ENCODE results near the gene CTNNBL1.

DNA sequence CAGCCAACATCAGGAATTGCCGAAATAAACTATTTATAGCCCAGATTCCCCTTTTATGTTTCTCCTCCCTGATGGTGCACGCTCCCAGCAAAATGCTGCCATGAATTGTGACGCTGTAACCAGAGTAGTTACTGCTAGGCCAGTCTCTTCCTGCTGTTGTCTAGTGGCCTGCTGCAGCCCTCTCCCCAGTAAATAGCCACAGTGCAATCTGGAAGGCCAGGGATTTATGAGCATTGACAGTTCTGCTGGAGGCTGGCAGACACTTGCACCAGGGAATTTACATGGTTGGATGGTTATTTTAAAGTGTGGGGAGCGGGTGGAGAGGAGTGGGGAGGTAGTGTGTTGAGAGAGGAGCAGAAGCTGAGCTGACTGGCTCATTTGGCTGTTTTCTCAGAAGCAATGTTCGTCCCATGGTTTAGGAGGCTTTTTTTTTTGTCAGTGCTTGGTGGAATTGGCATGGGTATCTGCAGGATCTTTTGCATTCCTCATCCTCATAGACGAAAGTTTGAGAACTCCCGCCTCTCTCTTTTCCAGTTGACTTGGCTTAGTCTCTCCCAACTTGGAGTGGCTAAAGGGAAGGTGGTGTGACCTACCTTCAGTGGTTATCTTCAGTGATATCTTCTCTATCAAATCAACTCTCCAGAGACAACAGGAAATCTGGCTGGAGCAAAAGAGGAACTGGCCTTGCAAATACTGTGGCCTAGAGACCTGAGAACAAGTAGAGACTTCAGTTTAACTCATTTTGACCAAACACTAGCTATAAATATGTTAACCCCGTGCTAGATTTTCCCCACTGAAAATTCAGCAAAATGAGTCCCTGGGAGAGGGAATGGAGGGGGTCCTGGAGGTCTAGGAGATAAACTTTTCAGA, 109.8 kb downstream of the CTNNBL1 start:
- no peak for TF ChIP-seq GABPA (IDR thresholded peaks at IDR 0.05; ENCODE audit: low read depth)
- TF ChIP-seq CTCF (IDR thresholded peaks at IDR 0.05; ENCODE audit: insufficient read depth, low read length): no peak
- TF ChIP-seq POLR2AphosphoS5 (IDR thresholded peaks at IDR 0.05; ENCODE audit: low read depth): no peak
